ENCODE results near the gene KPTN. TPM values are rescaled to one million over a fixed set of nuclear protein-coding genes. Genes with fewer than 3 reads are reported as not detected.

The KPTN gene
- total RNA-seq, 1 experiment from 2014 or later: 23.8 TPM

DNA sequence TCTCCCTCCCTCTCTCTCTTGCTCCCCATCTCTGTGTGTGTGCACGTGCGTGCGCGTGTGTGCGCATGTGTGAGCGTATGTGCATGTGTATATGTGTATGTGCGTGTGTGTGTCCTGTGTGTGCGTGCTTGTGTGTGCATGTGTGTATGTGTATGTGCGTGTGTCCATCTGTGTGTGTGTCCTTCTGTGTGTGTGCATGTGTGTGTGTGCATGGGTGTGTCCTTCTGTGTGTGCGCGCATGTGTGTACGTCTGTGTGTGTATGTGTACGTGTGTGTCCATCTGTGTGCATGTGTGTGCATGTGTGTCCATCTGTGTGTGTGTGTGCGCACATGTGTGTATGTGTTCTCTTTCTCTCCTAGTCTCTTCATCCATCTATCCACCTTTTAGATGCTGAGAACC lies 24.5 kb downstream of the KPTN start:
- CTCF ChIA-PET: no interaction called here
- H3K9ac ChIP-seq (ENCODE audit: low read length): no peak overlapping the region
- H3K9me2 ChIP-seq (ENCODE audit: insufficient read depth): no peaks in the 10 kb centered on the region
- POLR2A ChIA-PET: no interaction called here
- no peak overlapping the region for H3K4me3 ChIP-seq (replicated peaks in 1 of 2; ENCODE audit: low read depth in 1 of 2, low read length in 2 of 2)
- no peaks in the 10 kb centered on the region for H3K36me3 ChIP-seq (ENCODE audit: control insufficient read depth in 1 of 2, insufficient read depth in 2 of 2, low read length in 2 of 2)
- no peaks in the 10 kb centered on the region for H3K4me1 ChIP-seq (ENCODE audit: control insufficient read depth in 1 of 2, insufficient read depth in 2 of 2, low read length in 2 of 2)
- H3K9me3 ChIP-seq (ENCODE audit: control insufficient read depth in 1 of 2, insufficient read depth in 1 of 2, low read depth in 1 of 2, low read length in 2 of 2): peaks cover 6 to 7% of the 10 kb centered on the region in 2 experiments; a peak in 2 of 4 replicates
- BruUV-seq (replicated peaks): no TSS peak
- H3K4me2 ChIP-seq (ENCODE audit: low read length): no peak overlapping the region
- H4K20me1 ChIP-seq (ENCODE audit: insufficient read depth): no peaks in the 10 kb centered on the region
- no peak for DNase-seq (ENCODE audit: low read depth, low spot score)
- RAD21 ChIA-PET (ENCODE audit: low non-redundant PET in 1 of 2, low total read pairs in 2 of 2, uncharacterized antibody in 2 of 2, unreplicated experiment in 2 of 2): no interaction called here
- H3K27ac ChIP-seq (ENCODE audit: low read depth, low read length): no peak overlapping the region
- no peak for ATAC-seq
- H2AFZ ChIP-seq (ENCODE audit: low read depth, low read length, poor library complexity, severe bottlenecking): no peak overlapping the region
- peaks cover 17% of the 10 kb centered on the region for H3K27me3 ChIP-seq (ENCODE audit: insufficient read depth, low read length)
- intact Hi-C loops (cut with micrococcal nuclease): no loop called here
- no peak for TF ChIP-seq FOSL1 (IDR thresholded peaks at IDR 0.05; ENCODE audit: low read depth)
- no peaks in the 10 kb centered on the region for H3K79me2 ChIP-seq (ENCODE audit: insufficient read depth, low read length)

DNA sequence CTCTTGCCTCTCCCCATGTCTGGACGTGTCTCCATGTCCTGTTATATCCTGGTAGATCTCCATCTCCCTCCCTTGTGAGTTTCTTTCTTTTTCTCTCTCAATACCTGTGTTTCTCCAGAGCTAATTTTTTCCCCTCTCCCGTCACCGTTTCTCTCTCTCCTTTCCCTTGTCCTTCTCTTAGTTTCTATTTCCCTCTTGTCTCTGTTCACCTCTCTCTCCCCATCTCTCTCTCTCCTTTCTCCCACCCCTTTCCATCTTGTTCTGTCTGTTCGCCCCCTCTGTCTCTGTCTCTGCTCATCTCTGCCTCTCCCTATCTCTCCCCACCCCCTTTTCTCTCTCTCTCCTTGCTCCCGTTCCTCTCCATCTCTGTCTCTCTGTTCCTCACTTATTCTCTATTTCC lies 25.3 kb downstream of the KPTN start:
- DNase-seq (ENCODE audit: low read depth, low spot score): no peak
- ChIA-PET POLR2A (no interaction called here), CTCF (no interaction called here), RAD21 (ENCODE audit: low non-redundant PET in 1 of 2, low total read pairs in 2 of 2, uncharacterized antibody in 2 of 2, unreplicated experiment in 2 of 2) (no interaction called here)
- Histone ChIP-seq H3K36me3 (ENCODE audit: control insufficient read depth in 1 of 2, insufficient read depth in 2 of 2, low read length in 2 of 2) (no peaks in the 10 kb centered on the region), H2AFZ (ENCODE audit: low read depth, low read length, poor library complexity, severe bottlenecking) (no peak overlapping the region), H3K4me3 (replicated peaks in 1 of 2; ENCODE audit: low read depth in 1 of 2, low read length in 2 of 2) (no peak overlapping the region), H3K9ac (ENCODE audit: low read length) (no peak overlapping the region), H3K9me3 (ENCODE audit: control insufficient read depth in 1 of 2, insufficient read depth in 1 of 2, low read depth in 1 of 2, low read length in 2 of 2) (peaks cover 6 to 7% of the 10 kb centered on the region in 2 experiments; a peak in 2 of 4 replicates), H4K20me1 (ENCODE audit: insufficient read depth) (no peaks in the 10 kb centered on the region), H3K27me3 (ENCODE audit: insufficient read depth, low read length) (peaks cover 17% of the 10 kb centered on the region), H3K4me1 (ENCODE audit: control insufficient read depth in 1 of 2, insufficient read depth in 2 of 2, low read length in 2 of 2) (no peaks in the 10 kb centered on the region), H3K27ac (ENCODE audit: low read depth, low read length) (no peak overlapping the region), H3K79me2 (ENCODE audit: insufficient read depth, low read length) (no peaks in the 10 kb centered on the region), H3K9me2 (ENCODE audit: insufficient read depth) (no peaks in the 10 kb centered on the region), H3K4me2 (ENCODE audit: low read length) (no peak overlapping the region)
- intact Hi-C loops (cut with micrococcal nuclease): no loop called here
- TF ChIP-seq CBX3 (IDR thresholded peaks at IDR 0.05; ENCODE audit: low read depth) (no peak), YY1 (IDR thresholded peaks at IDR 0.05; ENCODE audit: extremely low read depth, insufficient replicate concordance, low read depth, low read length) (no peak)
- TF ChIP-seq, protein P1, sequence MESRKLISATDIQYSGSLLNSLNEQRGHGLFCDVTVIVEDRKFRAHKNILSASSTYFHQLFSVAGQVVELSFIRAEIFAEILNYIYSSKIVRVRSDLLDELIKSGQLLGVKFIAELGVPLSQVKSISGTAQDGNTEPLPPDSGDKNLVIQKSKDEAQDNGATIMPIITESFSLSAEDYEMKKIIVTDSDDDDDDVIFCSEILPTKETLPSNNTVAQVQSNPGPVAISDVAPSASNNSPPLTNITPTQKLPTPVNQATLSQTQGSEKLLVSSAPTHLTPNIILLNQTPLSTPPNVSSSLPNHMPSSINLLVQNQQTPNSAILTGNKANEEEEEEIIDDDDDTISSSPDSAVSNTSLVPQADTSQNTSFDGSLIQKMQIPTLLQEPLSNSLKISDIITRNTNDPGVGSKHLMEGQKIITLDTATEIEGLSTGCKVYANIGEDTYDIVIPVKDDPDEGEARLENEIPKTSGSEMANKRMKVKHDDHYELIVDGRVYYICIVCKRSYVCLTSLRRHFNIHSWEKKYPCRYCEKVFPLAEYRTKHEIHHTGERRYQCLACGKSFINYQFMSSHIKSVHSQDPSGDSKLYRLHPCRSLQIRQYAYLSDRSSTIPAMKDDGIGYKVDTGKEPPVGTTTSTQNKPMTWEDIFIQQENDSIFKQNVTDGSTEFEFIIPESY (IDR thresholded peaks at IDR 0.05; ENCODE audit: extremely low read depth, insufficient replicate concordance, low read length): no peak
- BruUV-seq (replicated peaks): no TSS peak
- no peak for ATAC-seq

All from HCT116 (cell line).